Naive thymus-derived CD4-positive, alpha-beta T cell (primary cell): ENCODE measurements around the gene LCLAT1. TPM values are rescaled to one million over a fixed set of nuclear protein-coding genes. Genes with fewer than 3 reads are reported as not detected.

ENCODE experiments used
- ATAC-seq: fragments of 150-1000 bp; cut with Tn5 transposase; 2 replicates; pipeline ENCODE4 v1.10.0; 2021; ENCODE audit warnings: mild to moderate bottlenecking, moderate library complexity
- CTCF ChIA-PET: fragments of 350-600 bp; sonication (Branson Sonifier 250); formaldehyde crosslinking; loops from one replicate; lab custom pipeline; 2021; ENCODE audit warnings: antibody characterized with exemption; lab: Charles Lee
- POLR2A ChIA-PET: fragments of 350-600 bp; sonication (Branson Sonifier 250); formaldehyde crosslinking; loops from one replicate; lab custom pipeline; 2021; ENCODE audit warnings: antibody characterized with exemption, inconsistent platforms; lab: Charles Lee
- DNase-seq, 9 donors: peaks; one replicate each; pipeline versions ENCODE4 v3.0.0 to v3.0.0-alpha.2; 2020 to 2022; ENCODE audit warnings: mixed read lengths in 1 of 9
- H3K27ac ChIP-seq: one replicate; pipeline ENCODE4 v1.7.0; 2013; ENCODE audit warnings: mild to moderate bottlenecking, low read depth, low read length, moderate library complexity
- H3K27me3 ChIP-seq, 2 donors: one replicate each; pipeline ENCODE4 v1.7.0; 2013; ENCODE audit warnings: low read length in 2 of 2, mild to moderate bottlenecking in 2 of 2, moderate library complexity in 2 of 2; ENCODE audit not compliant: control insufficient read depth in 2 of 2, insufficient read depth in 2 of 2
- H3K36me3 ChIP-seq, 3 experiments: 1 replicate in 2 of 3; 2 replicates in 1 of 3; pipeline ENCODE4 v1.7.0; 2013; ENCODE audit warnings: low read length in 3 of 3, mild to moderate bottlenecking in 3 of 3, moderate library complexity in 1 of 3; ENCODE audit not compliant: insufficient read depth in 3 of 3, control insufficient read depth in 2 of 3
- H3K4me1 ChIP-seq, 2 donors: one replicate each; pipeline ENCODE4 v1.7.0; 2013; ENCODE audit warnings: low read length in 2 of 2, mild to moderate bottlenecking in 2 of 2, moderate library complexity in 1 of 2; ENCODE audit not compliant: control insufficient read depth in 2 of 2, insufficient read depth in 2 of 2
- H3K4me3 ChIP-seq: 2 replicates; pipeline ENCODE4 v1.7.0; 2013; ENCODE audit warnings: mild to moderate bottlenecking, low read length
- H3K9me3 ChIP-seq, 3 experiments: 1 replicate in 2 of 3; 2 replicates in 1 of 3; pipeline ENCODE4 v1.7.0; 2013; ENCODE audit warnings: low read length in 3 of 3; ENCODE audit not compliant: control insufficient read depth in 2 of 3
- H3K27ac Mint-ChIP-seq, 9 donors: one replicate each; pipeline ENCODE4 v1.8.0; 2020 to 2022; ENCODE audit warnings: mixed read lengths in 9 of 9, mild to moderate bottlenecking in 8 of 9, moderate library complexity in 5 of 9, inconsistent platforms in 2 of 9
- H3K27me3 Mint-ChIP-seq, 5 donors: one replicate each; pipeline ENCODE4 v1.8.0; 2021 to 2022; ENCODE audit warnings: mixed read lengths in 5 of 5, mild to moderate bottlenecking in 1 of 5
- H3K36me3 Mint-ChIP-seq, 5 donors: one replicate each; pipeline ENCODE4 v1.8.0; 2020 to 2022; ENCODE audit warnings: mixed read lengths in 5 of 5, mild to moderate bottlenecking in 3 of 5, inconsistent platforms in 1 of 5
- H3K4me1 Mint-ChIP-seq, 7 donors: one replicate each; pipeline ENCODE4 v1.8.0; 2020 to 2022; ENCODE audit warnings: mixed read lengths in 7 of 7, mild to moderate bottlenecking in 3 of 7, inconsistent platforms in 1 of 7
- H3K4me3 Mint-ChIP-seq, 10 donors: one replicate each; pipeline ENCODE4 v1.8.0; 2020 to 2022; ENCODE audit warnings: mild to moderate bottlenecking in 10 of 10, mixed read lengths in 10 of 10, moderate library complexity in 6 of 10, inconsistent platforms in 2 of 10
- H3K9me3 Mint-ChIP-seq, 11 donors: one replicate each; pipeline ENCODE4 v1.8.0; 2020 to 2022; ENCODE audit warnings: mixed read lengths in 11 of 11, mild to moderate bottlenecking in 4 of 11, inconsistent platforms in 1 of 11, moderate library complexity in 1 of 11
- intact Hi-C, 2 donors: fragments of 100-400 bp; cut with micrococcal nuclease; formaldehyde crosslinking; loops; one replicate each; pipeline ENCODE4 v1.15.1; 2023
- polyA plus RNA-seq, 2 donors: library from polyadenylated mRNA; unstranded; fragments of 300-500 nt; fragmentation: Illumina TruSeq; gene quantifications; one replicate each; pipeline ENCODE4 v1.2.3, GENCODE V29; 2021
- total RNA-seq, 6 experiments: library from RNA in 5 of 6; stranded (reverse) in 5 of 6; gene quantifications; 1 replicate in 5 of 6; 2 replicates in 1 of 6; pipeline ENCODE4 v1.2.3 and lab custom pipeline; 2021 to 2026

Gene LCLAT1
- total and polyA plus RNA-seq, 7 experiments from 2014 or later = 16.2 to 37.6 (median 22.2) TPM

- intact Hi-C loops = loop anchor here (1.0 to 5.0 kb wide), 14 partner anchors 7 to 300 kb away; partner anchors contain the start of genes LBH (in 1 of the 2) and YPEL5 (in 1 of the 2)
- CTCF ChIA-PET = interaction anchor here (0.6 to 2.4 kb wide), 5 partner anchors 24 to 237 kb away, joined by 3 to 14 read pairs (median 5); no protein-coding TSS in a partner anchor
These were observed 371 bp upstream of the LCLAT1 start for GRCh38 chr2:30446602-30447148.

GRCh38 chr2:30448308-30448707 lies 1.3 kb downstream of the LCLAT1 start:
- Mint-ChIP-seq H3K9me3 (no peaks in the 10 kb centered on the region), H3K4me1 (peaks cover 23 to 65% (median 56%) of the 10 kb centered on the region in 7 donors), H3K4me3 (peak overlapping the region; percentile 86 to 97 (median 95)), H3K27ac (peak overlapping the region; percentile 29 to 99 (median 97)), H3K36me3 (peaks cover 0 to 15% (median 4%) of the 10 kb centered on the region in 5 donors), H3K27me3 (no peaks in the 10 kb centered on the region)
- intact Hi-C loops = loop anchor here (5.0 kb wide), 2 partner anchors 36 to 181 kb away; no protein-coding TSS in a partner anchor
- Histone ChIP-seq H3K36me3 (peaks cover 0 to 6% (median 0%) of the 10 kb centered on the region in 3 experiments), H3K27me3 (no peaks in the 10 kb centered on the region), H3K9me3 (no peaks in the 10 kb centered on the region), H3K27ac (peak overlapping the region; percentile 91), H3K4me1 (peaks cover 10 to 26% of the 10 kb centered on the region in 2 donors), H3K4me3 (peak overlapping the region; percentile 89)
- ChIA-PET CTCF (interaction anchor here (0.7 to 2.4 kb wide), 3 partner anchors 14 to 239 kb away, joined by 4 to 14 read pairs (median 4); no protein-coding TSS in a partner anchor), POLR2A (interaction anchor here (0.6 to 3.2 kb wide), 11 partner anchors 9 to 283 kb away, joined by 3 to 32 read pairs (median 5); no protein-coding TSS in a partner anchor)
- peak in 2 of 9 donors; percentile 10 to 23 for DNase-seq
- ATAC-seq = peak; percentile 13

More at GRCh38 chr2:30446602-30447148, 371 bp upstream of the LCLAT1 start:
- Histone ChIP-seq H3K4me1 (peaks cover 10 to 18% of the 10 kb centered on the region in 2 donors), H3K9me3 (no peaks in the 10 kb centered on the region), H3K27ac (peak overlapping the region; percentile 91), H3K36me3 (peaks cover 0 to 6% (median 0%) of the 10 kb centered on the region in 3 experiments), H3K4me3 (peak overlapping the region; percentile 89), H3K27me3 (no peaks in the 10 kb centered on the region)
- H3K27ac Mint-ChIP-seq = peak overlapping the region; percentile 92 to 99 (median 97)
- H3K4me3 Mint-ChIP-seq = peak overlapping the region; percentile 86 to 97 (median 95)
- ATAC-seq = no peak
- peaks cover 23 to 50% (median 44%) of the 10 kb centered on the region in 7 donors for H3K4me1 Mint-ChIP-seq
- peaks cover 0 to 7% (median 4%) of the 10 kb centered on the region in 5 donors for H3K36me3 Mint-ChIP-seq
- peak in 1 of 9 donors; percentile 13 for DNase-seq
- no peaks in the 10 kb centered on the region for H3K27me3 Mint-ChIP-seq
- POLR2A ChIA-PET = interaction anchor here (0.6 to 3.2 kb wide), 18 partner anchors 9 to 329 kb away, joined by 3 to 32 read pairs (median 5); partner anchors contain the start of gene YPEL5
- H3K9me3 Mint-ChIP-seq = peaks cover 0 to 1% (median 0%) of the 10 kb centered on the region in 11 donors

- peak overlapping the region; percentile 12 for H3K4me3 ChIP-seq
- ChIA-PET CTCF (interaction anchor here (1.5 kb wide), 1 partner anchor 26 kb away, joined by 4 read pairs; no protein-coding TSS in a partner anchor), POLR2A (interaction anchor here (0.6 to 3.2 kb wide), 6 partner anchors 124 to 283 kb away, joined by 3 to 32 read pairs (median 4); no protein-coding TSS in a partner anchor)
- no peaks in the 10 kb centered on the region for H3K27me3 ChIP-seq
- ATAC-seq = no peak
- no peaks in the 10 kb centered on the region for H3K9me3 ChIP-seq
- peak overlapping the region; percentile 86 to 97 (median 95) for H3K4me3 Mint-ChIP-seq
- intact Hi-C loops = loop anchor here (5.0 kb wide), 2 partner anchors 37 to 182 kb away; no protein-coding TSS in a partner anchor
- no peaks in the 10 kb centered on the region for H3K27me3 Mint-ChIP-seq
- peak overlapping the region; percentile 29 to 99 (median 97) for H3K27ac Mint-ChIP-seq
- H3K36me3 Mint-ChIP-seq = peaks cover 0 to 15% (median 4%) of the 10 kb centered on the region in 5 donors
- H3K4me1 ChIP-seq = peaks cover 10 to 28% of the 10 kb centered on the region in 2 donors
- DNase-seq = no peak
- peaks cover 0 to 6% (median 0%) of the 10 kb centered on the region in 3 experiments for H3K36me3 ChIP-seq
- peaks cover 23 to 70% (median 62%) of the 10 kb centered on the region in 7 donors for H3K4me1 Mint-ChIP-seq
- H3K27ac ChIP-seq = peak overlapping the region; percentile 91
- no peaks in the 10 kb centered on the region for H3K9me3 Mint-ChIP-seq
These were observed 1.8 kb downstream of the LCLAT1 start for GRCh38 chr2:30448866-30449265.

GRCh38 chr2:30450025-30450424 lies 3.0 kb downstream of the LCLAT1 start:
- Histone ChIP-seq H3K27me3 (no peaks in the 10 kb centered on the region), H3K4me1 (peaks cover 10 to 28% of the 10 kb centered on the region in 2 donors), H3K4me3 (no peak overlapping the region), H3K27ac (no peak overlapping the region), H3K9me3 (no peaks in the 10 kb centered on the region), H3K36me3 (peaks cover 0 to 6% (median 0%) of the 10 kb centered on the region in 3 experiments)
- CTCF ChIA-PET = interaction anchor here (0.9 to 1.5 kb wide), 4 partner anchors 10 to 184 kb away, joined by 3 to 4 read pairs (median 3); no protein-coding TSS in a partner anchor
- Mint-ChIP-seq H3K9me3 (no peaks in the 10 kb centered on the region), H3K4me1 (peaks cover 23 to 80% (median 66%) of the 10 kb centered on the region in 7 donors), H3K36me3 (peaks cover 0 to 15% (median 4%) of the 10 kb centered on the region in 5 donors), H3K27ac (peak overlapping the region in 1 of 9 donors; percentile 31), H3K4me3 (no peak overlapping the region), H3K27me3 (no peaks in the 10 kb centered on the region)
- POLR2A ChIA-PET = interaction anchor here (0.7 to 1.7 kb wide), 9 partner anchors 12 to 225 kb away, joined by 3 to 7 read pairs (median 3); partner anchors contain the start of gene LBH
- no peak for DNase-seq
- ATAC-seq = no peak
- intact Hi-C loops = no loop called here

GRCh38 chr2:30453498-30453897 lies 6.5 kb downstream of the LCLAT1 start:
- H3K36me3 ChIP-seq = no peaks in the 10 kb centered on the region
- no peak for DNase-seq
- no peaks in the 10 kb centered on the region for H3K27me3 ChIP-seq
- H3K27ac ChIP-seq = no peak overlapping the region
- H3K4me3 Mint-ChIP-seq = no peak overlapping the region
- H3K27ac Mint-ChIP-seq = peak overlapping the region in 1 of 9 donors; percentile 47
- H3K4me3 ChIP-seq = no peak overlapping the region
- ChIA-PET CTCF (interaction anchor here (1.0 kb wide), 1 partner anchor 206 kb away, joined by 3 read pairs; no protein-coding TSS in a partner anchor), POLR2A (interaction anchor here (1.4 to 2.0 kb wide), 2 partner anchors 216 to 227 kb away, joined by 3 to 6 read pairs; no protein-coding TSS in a partner anchor)
- H3K9me3 ChIP-seq = no peaks in the 10 kb centered on the region
- peaks cover 0 to 15% (median 4%) of the 10 kb centered on the region in 5 donors for H3K36me3 Mint-ChIP-seq
- peaks cover 0 to 4% (median 0%) of the 10 kb centered on the region in 11 donors for H3K9me3 Mint-ChIP-seq
- ATAC-seq = no peak
- H3K27me3 Mint-ChIP-seq = no peaks in the 10 kb centered on the region
- intact Hi-C loops = no loop called here
- peaks cover 22 to 95% (median 69%) of the 10 kb centered on the region in 7 donors for H3K4me1 Mint-ChIP-seq
- peaks cover under 1 to 42% of the 10 kb centered on the region in 2 donors for H3K4me1 ChIP-seq

GRCh38 chr2:30454571-30454970 lies 7.5 kb downstream of the LCLAT1 start:
- no peak for DNase-seq
- Histone ChIP-seq H3K27ac (no peak overlapping the region), H3K9me3 (no peaks in the 10 kb centered on the region), H3K4me1 (peaks cover 0 to 47% of the 10 kb centered on the region in 2 donors), H3K4me3 (no peak overlapping the region), H3K27me3 (no peaks in the 10 kb centered on the region), H3K36me3 (no peaks in the 10 kb centered on the region)
- Mint-ChIP-seq H3K27me3 (no peaks in the 10 kb centered on the region), H3K9me3 (peaks cover 0 to 4% (median 0%) of the 10 kb centered on the region in 11 donors), H3K36me3 (peaks cover 0 to 15% (median 4%) of the 10 kb centered on the region in 5 donors), H3K4me1 (peaks cover 17 to 93% (median 74%) of the 10 kb centered on the region in 7 donors), H3K4me3 (no peak overlapping the region), H3K27ac (peak overlapping the region in 1 of 9 donors; percentile 16)
- no peak for ATAC-seq
- POLR2A ChIA-PET = interaction anchor here (0.6 to 2.0 kb wide), 2 partner anchors 86 to 217 kb away, joined by 5 to 6 read pairs; no protein-coding TSS in a partner anchor
- CTCF ChIA-PET = interaction anchor here (0.6 to 0.8 kb wide), 2 partner anchors 42 to 879 kb away, joined by 3 read pairs; no protein-coding TSS in a partner anchor
- intact Hi-C loops = no loop called here
